ENCODE data around the gene KIAA1549.

DNA sequence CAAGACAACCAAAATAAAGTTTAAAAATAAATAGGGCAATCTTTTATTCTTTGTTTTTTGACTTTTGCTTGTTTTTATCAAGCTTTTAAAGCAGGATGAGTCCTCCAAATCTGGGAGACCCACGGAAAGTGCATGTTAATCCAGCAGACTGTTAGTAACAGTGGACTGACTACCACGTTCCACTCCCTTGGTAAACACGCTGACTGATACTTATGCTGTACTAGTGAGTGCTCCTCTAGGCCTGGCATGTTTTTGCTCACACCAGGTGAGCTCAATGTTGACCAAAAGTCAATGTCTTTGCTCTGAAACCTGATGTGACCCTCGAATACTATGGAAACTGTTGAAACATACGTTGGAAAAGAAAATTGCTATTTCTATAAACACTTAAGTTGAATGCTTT is 88.4 kb downstream of the KIAA1549 start:
- TF ChIP-seq, protein P1, sequence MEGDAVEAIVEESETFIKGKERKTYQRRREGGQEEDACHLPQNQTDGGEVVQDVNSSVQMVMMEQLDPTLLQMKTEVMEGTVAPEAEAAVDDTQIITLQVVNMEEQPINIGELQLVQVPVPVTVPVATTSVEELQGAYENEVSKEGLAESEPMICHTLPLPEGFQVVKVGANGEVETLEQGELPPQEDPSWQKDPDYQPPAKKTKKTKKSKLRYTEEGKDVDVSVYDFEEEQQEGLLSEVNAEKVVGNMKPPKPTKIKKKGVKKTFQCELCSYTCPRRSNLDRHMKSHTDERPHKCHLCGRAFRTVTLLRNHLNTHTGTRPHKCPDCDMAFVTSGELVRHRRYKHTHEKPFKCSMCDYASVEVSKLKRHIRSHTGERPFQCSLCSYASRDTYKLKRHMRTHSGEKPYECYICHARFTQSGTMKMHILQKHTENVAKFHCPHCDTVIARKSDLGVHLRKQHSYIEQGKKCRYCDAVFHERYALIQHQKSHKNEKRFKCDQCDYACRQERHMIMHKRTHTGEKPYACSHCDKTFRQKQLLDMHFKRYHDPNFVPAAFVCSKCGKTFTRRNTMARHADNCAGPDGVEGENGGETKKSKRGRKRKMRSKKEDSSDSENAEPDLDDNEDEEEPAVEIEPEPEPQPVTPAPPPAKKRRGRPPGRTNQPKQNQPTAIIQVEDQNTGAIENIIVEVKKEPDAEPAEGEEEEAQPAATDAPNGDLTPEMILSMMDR (IDR thresholded peaks at IDR 0.05), result no peak
- no peak for TF ChIP-seq POLR2A (IDR thresholded peaks at IDR 0.05)

Measured in stomach (tissue), 4 donors.